HepG2 (cell line): Measurements from ENCODE around the gene UQCC5. TPM values are rescaled to one million over a fixed set of nuclear protein-coding genes. Genes with fewer than 3 reads are reported as not detected.

Source experiments
- ATAC-seq: fragments of 200-7000 bp; cut with Tn5 transposase; 3 replicates; pipeline ENCODE4 v1.9.1; 2020; ENCODE audit warnings: mild to moderate bottlenecking, moderate library complexity
- BruUV-seq: library from RNA; stranded (reverse); fragments of 400-500 nt; replicated peaks from 2 replicates; lab custom pipeline; 2021; lab: Mats Ljungman, UMichigan
- CTCF ChIA-PET: fragments of 300-600 bp; formaldehyde crosslinking; extraction: SDS; loops from one replicate; lab custom pipeline; 2021; ENCODE audit warnings: low total read pairs, inconsistent platforms, low intra/inter-chr PET ratio; lab: Yijun Ruan, JAX
- POLR2A ChIA-PET: fragments of 350-600 bp; sonication (Branson Sonifier 250); formaldehyde crosslinking; loops from one replicate; lab custom pipeline; 2020; ENCODE audit warnings: antibody characterized with exemption, inconsistent platforms; lab: Yijun Ruan, JAX
- DNase-seq: peaks from one replicate; pipeline ENCODE4 v3.0.0-alpha.2; 2015; ENCODE audit warnings: low spot score
- FAIRE-seq: peaks from 3 replicates; lab custom pipeline; 2011; peaks lifted over from hg19 to GRCh38; lab: Jason Lieb, UNC
- H2AFZ ChIP-seq: one replicate; pipeline ENCODE4 v1.6.1; 2011; ENCODE audit warnings: low read length, inconsistent platforms
- H3K27ac ChIP-seq: fragments of 300-600 bp; 3 replicates; pipeline ENCODE4 v1.8.0; 2011; ENCODE audit warnings: mixed run types, mild to moderate bottlenecking, mixed read lengths, low read length, inconsistent platforms; ENCODE audit not compliant: insufficient read depth; ENCODE audit errors: extremely low read length
- H3K27me3 ChIP-seq, 2 experiments: fragments of 200-600 bp in 1 of 2; 2 replicates in 1 of 2; 3 replicates in 1 of 2; pipeline versions ENCODE4 v1.6.0 to v1.8.0; 2011; ENCODE audit warnings: low read length in 2 of 2, mild to moderate bottlenecking in 2 of 2, moderate library complexity in 2 of 2, inconsistent platforms in 1 of 2; ENCODE audit not compliant: insufficient read depth in 2 of 2, control insufficient read depth in 1 of 2
- H3K36me3 ChIP-seq, 2 experiments: fragments of 200-600 bp in 1 of 2; replicated peaks in 1 of 2; 2 replicates in 1 of 2; 3 replicates in 1 of 2; pipeline versions ENCODE4 v1.5.1 to v1.8.0; 2011; ENCODE audit warnings: low read length in 2 of 2, inconsistent platforms in 1 of 2; ENCODE audit not compliant: insufficient read depth in 2 of 2, control insufficient read depth in 1 of 2
- H3K4me1 ChIP-seq: 2 replicates; pipeline ENCODE4 v1.5.1; 2012; ENCODE audit warnings: low read length, inconsistent platforms; ENCODE audit not compliant: insufficient read depth
- H3K4me2 ChIP-seq: 2 replicates; pipeline ENCODE4 v1.6.0; 2011; ENCODE audit warnings: low read depth, low read length, inconsistent platforms
- H3K4me3 ChIP-seq, 3 experiments: fragments of 200-600 bp in 1 of 3; sonication (generic), shearing (Covaris generic) in 1 of 3; replicated peaks in 1 of 3; 2 replicates each; pipeline ENCODE4 v1.5.1; 2011 to 2016; ENCODE audit warnings: low read length in 3 of 3, inconsistent platforms in 2 of 3, low read depth in 2 of 3, mild to moderate bottlenecking in 2 of 3, control low read depth in 1 of 3, mixed read lengths in 1 of 3; ENCODE audit not compliant: insufficient read depth in 1 of 3
- H3K79me2 ChIP-seq: one replicate; pipeline ENCODE4 v1.6.1; 2011; ENCODE audit warnings: low read length, inconsistent platforms; ENCODE audit not compliant: insufficient read depth
- H3K9ac ChIP-seq: 2 replicates; pipeline ENCODE4 v1.6.0; 2011; ENCODE audit warnings: mild to moderate bottlenecking, low read depth, low read length, inconsistent platforms; ENCODE audit not compliant: insufficient read depth
- H3K9me3 ChIP-seq: 2 replicates; pipeline ENCODE4 v1.5.1; 2012; ENCODE audit warnings: mild to moderate bottlenecking, low read length
- H4K20me1 ChIP-seq: 2 replicates; pipeline ENCODE4 v1.6.0; 2011; ENCODE audit warnings: inconsistent platforms, mild to moderate bottlenecking, low read length, moderate library complexity; ENCODE audit not compliant: insufficient read depth
- ARID4A ChIP-seq: sonication (generic); formaldehyde crosslinking; IDR thresholded peaks from 2 replicates; pipeline ENCODE4 v1.5.0; 2020; ENCODE audit warnings: mild to moderate bottlenecking, missing genetic modification reagents, borderline replicate concordance
- BORCS8-MEF2B ChIP-seq: sonication (generic); formaldehyde crosslinking; IDR thresholded peaks from 2 replicates; pipeline ENCODE4 v1.8.0; 2022; ENCODE audit warnings: mild to moderate bottlenecking, missing genetic modification reagents
- E2F1 ChIP-seq: sonication (generic); formaldehyde crosslinking; IDR thresholded peaks from 2 replicates; pipeline ENCODE4 v1.5.0; 2020; ENCODE audit warnings: missing genetic modification reagents
- FOXK2 ChIP-seq: fragments of 450-650 bp; IDR thresholded peaks from 2 replicates; pipeline ENCODE4 v1.6.1; 2016
- FOXM1 ChIP-seq: sonication (generic); formaldehyde crosslinking; IDR thresholded peaks from 2 replicates; pipeline ENCODE4 v1.5.0; 2020; ENCODE audit warnings: missing genetic modification reagents
- RAD51 ChIP-seq: fragments of 450-650 bp; IDR thresholded peaks from 2 replicates; pipeline ENCODE4 v1.6.1; 2016; ENCODE audit warnings: borderline replicate concordance
- SIN3A ChIP-seq: IDR thresholded peaks from 2 replicates; pipeline ENCODE4 v1.6.1; 2011; ENCODE audit warnings: low read depth, mild to moderate bottlenecking, control low read depth, low read length, borderline replicate concordance
- ZNF629 ChIP-seq: sonication (generic); formaldehyde crosslinking; conservative IDR thresholded peaks from 2 replicates; pipeline ENCODE4 v1.5.0; 2020; ENCODE audit warnings: missing genetic modification reagents
- WGBS: methylation state at CpG from one replicate; pipeline ENCODE4 v1.1.6; 2017; ENCODE audit warnings: low lambda C conversion rate; 5-methylcytosine and 5-hydroxymethylcytosine counted together
- in situ Hi-C: cut with HindIII; loops from 2 replicates; pipeline ENCODE4 v1.10.0; 2017; ENCODE audit warnings: low pct_unique_long_range_greater_than_20kb; ENCODE audit not compliant: extremely low pct_ligation_motif_present
- intact Hi-C: fragments of 100-400 bp; cut with micrococcal nuclease; formaldehyde crosslinking; loops from one replicate; pipeline ENCODE4 v1.10.0; 2022; ENCODE audit not compliant: unreplicated experiment
- polyA plus RNA-seq, 8 experiments: library from polyadenylated mRNA; depleted of rRNA in 3 of 8; stranded (reverse) in 7 of 8; unstranded in 1 of 8; fragments of >200 nt; fragmentation: Illumina TruSeq in 4 of 8; extraction: Trizol in 4 of 8; gene quantifications; 2 replicates each; pipeline versions ENCODE4 v1.2.1 to v1.2.3, GENCODE V29; 2011 to 2016; ENCODE audit warnings: low read depth in 4 of 8, missing spikeins in 1 of 8, mixed read lengths in 1 of 8; ENCODE audit not compliant: insufficient read depth in 1 of 8
- total RNA-seq, 5 experiments: library from RNA; depleted of rRNA; stranded (reverse); fragments of >200 nt; fragmentation: Illumina TruSeq; extraction: Trizol; gene quantifications; 2 replicates each; pipeline ENCODE4 v1.2.3, GENCODE V29; 2016; ENCODE audit warnings: low read depth in 1 of 5
- TF ChIP-seq, protein P1 (sequence below): IDR thresholded peaks from 2 replicates; pipeline ENCODE4 v1.6.1; 2016; ENCODE audit warnings: low read depth, missing genetic modification reagents, missing compliant biosample characterization

UQCC5 gene
- total and polyA plus RNA-seq, 2 of the 13 experiments (the other 11 are each of a cell fraction or from before 2014, with no cell fraction given): 15.4 to 29.5 TPM

DNA sequence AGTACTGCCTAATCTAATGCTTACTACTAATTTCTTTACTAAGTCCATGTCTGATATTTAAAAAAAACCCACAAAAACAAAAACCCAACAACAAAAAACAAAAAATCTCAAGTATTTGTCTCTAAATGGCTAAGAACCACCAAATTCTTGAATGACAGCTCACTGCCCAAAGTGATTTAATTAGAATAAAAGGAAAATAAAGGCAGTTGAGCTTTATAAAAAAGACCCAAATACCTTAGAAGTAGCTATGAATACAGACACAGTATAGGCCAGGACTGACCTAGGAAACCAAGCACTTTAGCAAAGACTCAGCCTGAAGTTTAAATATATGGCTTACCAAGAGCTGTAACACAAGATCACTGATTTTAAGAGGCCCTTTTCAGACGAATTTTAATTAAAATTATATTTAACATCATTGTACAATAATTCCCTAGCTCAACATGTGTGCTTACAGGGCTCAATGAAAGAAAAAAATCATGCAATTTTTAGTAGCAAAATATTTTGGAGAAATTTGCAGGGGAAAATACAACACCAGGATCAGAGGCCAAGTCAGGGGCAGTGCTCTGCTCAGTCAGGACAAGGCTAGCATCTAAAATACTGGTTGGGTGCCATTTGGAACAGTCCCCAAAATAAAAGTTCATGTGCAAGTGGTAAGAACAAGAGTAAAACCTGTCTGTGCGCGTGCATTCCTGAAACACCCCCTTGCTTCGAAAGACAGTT lies 24.8 kb downstream of the UQCC5 start:
- intact Hi-C loops (no loop called here), in situ Hi-C loops (no loop called here)
- Histone ChIP-seq H3K27ac (no peak overlapping the region), H3K4me1 (no peaks in the 10 kb centered on the region), H2AFZ (no peak overlapping the region), H3K4me2 (no peak overlapping the region), H3K79me2 (no peaks in the 10 kb centered on the region), H3K9ac (no peak overlapping the region), H3K4me3 (no peak overlapping the region), H3K9me3 (no peaks in the 10 kb centered on the region), H3K27me3 (no peaks in the 10 kb centered on the region), H4K20me1 (no peaks in the 10 kb centered on the region), H3K36me3 (peaks cover 14 to 72% of the 10 kb centered on the region in 2 experiments; a peak in 4 of 5 replicates)
- DNase-seq (no peak), FAIRE-seq (no peak), ATAC-seq (no peak)
- no TSS peak for BruUV-seq
- POLR2A ChIA-PET: no interaction called here
- CTCF ChIA-PET: no interaction called here
- TF ChIP-seq RAD51: no peak
- no peak for TF ChIP-seq FOXM1 (CRISPR knock-in tag)
- TF ChIP-seq, protein P1, sequence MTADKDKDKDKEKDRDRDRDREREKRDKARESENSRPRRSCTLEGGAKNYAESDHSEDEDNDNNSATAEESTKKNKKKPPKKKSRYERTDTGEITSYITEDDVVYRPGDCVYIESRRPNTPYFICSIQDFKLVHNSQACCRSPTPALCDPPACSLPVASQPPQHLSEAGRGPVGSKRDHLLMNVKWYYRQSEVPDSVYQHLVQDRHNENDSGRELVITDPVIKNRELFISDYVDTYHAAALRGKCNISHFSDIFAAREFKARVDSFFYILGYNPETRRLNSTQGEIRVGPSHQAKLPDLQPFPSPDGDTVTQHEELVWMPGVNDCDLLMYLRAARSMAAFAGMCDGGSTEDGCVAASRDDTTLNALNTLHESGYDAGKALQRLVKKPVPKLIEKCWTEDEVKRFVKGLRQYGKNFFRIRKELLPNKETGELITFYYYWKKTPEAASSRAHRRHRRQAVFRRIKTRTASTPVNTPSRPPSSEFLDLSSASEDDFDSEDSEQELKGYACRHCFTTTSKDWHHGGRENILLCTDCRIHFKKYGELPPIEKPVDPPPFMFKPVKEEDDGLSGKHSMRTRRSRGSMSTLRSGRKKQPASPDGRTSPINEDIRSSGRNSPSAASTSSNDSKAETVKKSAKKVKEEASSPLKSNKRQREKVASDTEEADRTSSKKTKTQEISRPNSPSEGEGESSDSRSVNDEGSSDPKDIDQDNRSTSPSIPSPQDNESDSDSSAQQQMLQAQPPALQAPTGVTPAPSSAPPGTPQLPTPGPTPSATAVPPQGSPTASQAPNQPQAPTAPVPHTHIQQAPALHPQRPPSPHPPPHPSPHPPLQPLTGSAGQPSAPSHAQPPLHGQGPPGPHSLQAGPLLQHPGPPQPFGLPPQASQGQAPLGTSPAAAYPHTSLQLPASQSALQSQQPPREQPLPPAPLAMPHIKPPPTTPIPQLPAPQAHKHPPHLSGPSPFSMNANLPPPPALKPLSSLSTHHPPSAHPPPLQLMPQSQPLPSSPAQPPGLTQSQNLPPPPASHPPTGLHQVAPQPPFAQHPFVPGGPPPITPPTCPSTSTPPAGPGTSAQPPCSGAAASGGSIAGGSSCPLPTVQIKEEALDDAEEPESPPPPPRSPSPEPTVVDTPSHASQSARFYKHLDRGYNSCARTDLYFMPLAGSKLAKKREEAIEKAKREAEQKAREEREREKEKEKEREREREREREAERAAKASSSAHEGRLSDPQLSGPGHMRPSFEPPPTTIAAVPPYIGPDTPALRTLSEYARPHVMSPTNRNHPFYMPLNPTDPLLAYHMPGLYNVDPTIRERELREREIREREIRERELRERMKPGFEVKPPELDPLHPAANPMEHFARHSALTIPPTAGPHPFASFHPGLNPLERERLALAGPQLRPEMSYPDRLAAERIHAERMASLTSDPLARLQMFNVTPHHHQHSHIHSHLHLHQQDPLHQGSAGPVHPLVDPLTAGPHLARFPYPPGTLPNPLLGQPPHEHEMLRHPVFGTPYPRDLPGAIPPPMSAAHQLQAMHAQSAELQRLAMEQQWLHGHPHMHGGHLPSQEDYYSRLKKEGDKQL (CRISPR knock-in tag): no peak
- TF ChIP-seq FOXK2: no peak
- TF ChIP-seq ZNF629: no peak
- no peak for TF ChIP-seq E2F1
- no peak for TF ChIP-seq SIN3A
- TF ChIP-seq ARID4A (CRISPR knock-in tag): no peak
- TF ChIP-seq BORCS8-MEF2B: no peak
- WGBS: 72% methylated on average over 4 of the region's 4 CpGs
